ENCODE data around the gene RSBN1L.

Gene RSBN1L

GRCh38 chr7:77731716-77732115, 35.5 kb downstream of the RSBN1L start:
- DNase-seq (ENCODE audit: low read depth) = no peak

- DNase-seq (ENCODE audit: low read depth) = no peak
Measured at GRCh38 chr7:77734659-77735421, 38.6 kb downstream of the RSBN1L start.

DNA sequence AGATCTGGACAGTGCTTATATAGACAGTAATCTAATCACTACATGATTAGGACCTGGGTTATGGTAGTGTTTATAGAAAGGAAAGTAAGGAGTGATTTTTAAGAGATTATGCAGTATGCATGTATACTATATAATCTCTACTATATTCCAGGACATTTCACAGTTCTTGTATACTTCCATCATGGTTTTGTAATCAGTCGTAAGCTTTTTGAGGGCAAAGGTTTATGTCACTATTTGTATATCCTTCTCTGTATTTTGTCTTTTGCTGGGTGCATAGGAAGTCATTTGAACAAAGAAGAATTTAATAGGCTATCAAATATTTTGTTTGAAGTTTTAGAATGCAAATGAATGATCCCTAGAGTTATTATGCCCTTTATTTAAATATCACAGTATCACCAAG, 39.2 kb downstream of the RSBN1L start:
- no peak for DNase-seq (ENCODE audit: low read depth)

DNA sequence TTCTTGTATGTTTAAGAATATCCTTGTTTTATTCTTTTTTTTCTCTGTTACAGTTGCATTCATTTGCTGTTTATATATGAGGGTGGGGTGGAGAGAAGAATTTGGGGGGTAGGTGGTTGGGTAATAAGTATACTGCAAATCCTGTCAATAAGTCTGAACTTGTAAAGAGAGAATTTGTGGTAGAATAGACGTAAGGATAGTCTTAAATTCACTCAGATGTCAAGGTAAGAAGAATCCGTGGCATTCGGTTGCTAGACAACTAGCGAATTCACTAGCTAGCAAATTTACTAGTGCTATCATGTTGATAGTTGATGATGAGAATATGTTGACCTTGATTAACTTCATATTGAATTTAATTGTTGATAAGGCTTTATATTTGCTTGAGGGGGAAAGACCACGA, 40.7 kb downstream of the RSBN1L start:
- no peak for DNase-seq (ENCODE audit: low read depth)

DNA sequence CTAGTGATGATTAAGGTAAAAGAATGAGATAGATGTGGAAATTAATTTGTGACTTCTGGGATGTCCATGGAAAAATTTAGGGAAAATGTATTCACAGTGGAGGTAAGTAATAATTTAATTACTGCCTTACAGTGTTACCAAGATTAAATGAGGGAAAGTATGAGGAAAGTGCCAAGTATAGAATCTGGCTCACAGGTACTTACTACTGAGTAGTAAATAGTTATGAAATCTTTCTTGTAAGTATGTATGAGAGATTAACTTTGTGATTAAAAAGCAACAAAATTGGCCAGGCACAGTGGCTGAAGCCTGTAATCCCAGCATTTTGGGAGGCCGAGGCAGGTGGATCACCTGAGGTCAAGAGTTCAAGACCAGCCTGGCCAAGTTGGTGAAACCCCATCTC, 42.1 kb downstream of the RSBN1L start:
- DNase-seq (ENCODE audit: low read depth) = no peak

- no peak for DNase-seq (ENCODE audit: low read depth)
Measured at GRCh38 chr7:77738871-77739270, 42.6 kb downstream of the RSBN1L start.

GRCh38 chr7:77740257-77740656, 44.0 kb downstream of the RSBN1L start:
- no peak for DNase-seq (ENCODE audit: low read depth)

GRCh38 chr7:77743518-77743917, 47.3 kb downstream of the RSBN1L start:
- no peak for DNase-seq (ENCODE audit: low read depth)

- DNase-seq (ENCODE audit: low read depth) = no peak
Measured at GRCh38 chr7:77745746-77746145, 49.5 kb downstream of the RSBN1L start.

DNA sequence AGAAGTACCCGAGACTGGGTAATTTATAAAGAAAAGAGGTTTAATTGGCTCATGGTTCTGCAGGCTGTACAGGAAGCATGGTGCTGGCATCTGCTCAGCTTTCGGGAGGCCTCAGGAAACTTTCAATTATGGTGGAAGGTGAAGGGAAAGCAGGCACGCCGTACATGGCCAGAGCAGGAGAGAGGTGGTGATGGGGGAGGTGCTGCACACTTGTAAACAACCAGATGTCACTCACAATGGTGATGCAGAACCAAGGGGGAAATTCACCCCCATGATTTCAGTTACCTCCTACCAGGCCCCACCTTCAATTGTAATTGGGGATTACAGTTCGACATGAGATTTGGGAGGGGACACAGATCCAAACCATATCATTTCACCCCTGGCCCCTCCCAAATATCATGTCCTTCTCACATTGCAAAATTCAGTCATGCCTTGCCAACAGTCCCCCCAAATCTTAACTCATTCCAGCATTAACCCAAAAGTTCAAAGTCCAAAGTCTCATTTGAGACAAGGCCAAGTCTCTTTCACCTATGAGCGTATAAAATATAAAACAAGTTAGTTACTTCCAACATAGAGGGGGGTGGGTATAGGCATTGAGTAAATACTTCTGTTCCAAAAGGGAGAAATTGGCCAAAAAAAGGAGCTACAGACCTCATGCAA, 50.0 kb downstream of the RSBN1L start:
- no peak for DNase-seq (ENCODE audit: low read depth)

DNA sequence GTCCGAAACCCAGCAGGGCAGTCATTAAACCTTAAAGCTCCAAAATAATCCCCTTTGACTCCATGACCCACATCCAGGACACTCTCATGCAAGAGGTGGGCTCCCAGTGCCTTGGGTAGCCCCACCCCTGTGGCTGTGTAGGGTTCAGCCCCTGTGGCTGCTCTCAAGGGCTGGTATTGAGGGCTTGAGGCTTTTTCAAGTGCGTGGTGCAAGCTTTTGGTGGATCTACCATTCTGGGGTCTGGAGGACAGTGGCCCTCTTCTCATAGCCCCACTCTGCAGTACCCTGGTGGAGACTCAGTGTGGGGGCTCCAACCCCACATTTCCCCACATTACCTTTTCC, 50.5 kb downstream of the RSBN1L start:
- no peak for DNase-seq (ENCODE audit: low read depth)

GRCh38 chr7:77747178-77747577, 50.9 kb downstream of the RSBN1L start:
- no peak for DNase-seq (ENCODE audit: low read depth)

GRCh38 chr7:77747718-77748117, 51.5 kb downstream of the RSBN1L start:
- DNase-seq (ENCODE audit: low read depth) = no peak

DNA sequence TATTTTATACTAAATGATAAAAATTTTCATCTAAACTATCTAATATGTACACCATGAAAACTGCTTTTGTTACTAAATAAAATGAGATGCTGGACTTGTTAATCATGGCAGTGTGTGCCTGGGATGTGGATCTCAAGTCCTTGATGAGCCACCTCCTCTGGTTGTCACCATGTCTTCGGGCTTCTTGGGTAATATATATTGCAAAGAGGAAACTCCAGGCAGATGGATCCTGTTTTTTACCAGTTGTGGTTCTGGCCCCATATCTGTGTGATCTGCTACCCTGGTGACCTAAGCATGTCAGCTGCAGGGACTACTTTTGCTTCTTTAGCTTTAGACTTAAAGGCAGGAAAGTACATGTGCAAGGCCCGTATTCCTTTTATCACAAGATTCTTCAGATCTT, 55.8 kb downstream of the RSBN1L start:
- DNase-seq (ENCODE audit: low read depth) = no peak

- no peak for DNase-seq (ENCODE audit: low read depth)
Measured at GRCh38 chr7:77753173-77753572, 56.9 kb downstream of the RSBN1L start.

DNA sequence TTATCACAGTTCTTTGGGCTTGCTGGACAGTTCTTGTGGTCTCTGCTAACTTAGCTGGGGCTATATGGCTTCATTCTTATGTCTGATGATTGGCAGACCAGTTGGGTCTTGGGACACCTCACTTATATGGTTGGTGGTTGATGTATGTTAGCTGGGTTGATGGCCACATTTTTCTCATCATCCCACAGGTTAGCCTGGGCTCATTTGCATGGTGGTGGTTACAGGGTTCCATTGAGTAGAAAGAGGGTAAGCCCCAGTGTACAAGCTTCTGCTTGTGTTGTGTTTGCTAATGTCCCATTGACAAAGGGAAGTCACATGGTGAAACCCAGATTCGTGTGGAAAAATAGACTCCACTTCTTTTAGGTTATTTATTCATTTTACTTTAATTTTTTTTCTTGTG, 61.3 kb downstream of the RSBN1L start:
- DNase-seq (ENCODE audit: low read depth) = no peak

- peak; percentile 60 for DNase-seq (ENCODE audit: low read depth)
Measured at GRCh38 chr7:77759294-77759889, 63.1 kb downstream of the RSBN1L start.

GRCh38 chr7:77760809-77761453, 64.7 kb downstream of the RSBN1L start:
- DNase-seq (ENCODE audit: low read depth) = no peak

DNA sequence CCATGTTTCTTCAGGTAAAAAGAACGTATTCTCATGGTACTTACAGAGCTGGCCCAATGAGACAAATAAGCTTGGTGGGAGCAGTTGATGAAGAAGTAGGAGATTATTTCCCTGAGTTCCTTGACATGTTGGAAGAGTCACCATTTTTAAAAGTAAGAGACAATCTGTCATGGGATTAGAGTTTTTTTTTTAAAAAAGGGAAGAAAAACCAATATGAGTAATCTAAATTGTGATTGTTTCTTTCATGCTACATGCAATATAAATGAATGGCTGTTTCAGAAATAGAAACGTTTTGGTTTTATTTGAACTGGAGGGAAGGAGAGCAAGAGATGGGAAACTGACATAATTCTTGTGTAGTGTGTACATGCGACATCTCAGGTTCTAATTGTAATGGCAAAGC, 69.2 kb downstream of the RSBN1L start:
- DNase-seq (ENCODE audit: low read depth) = no peak

- DNase-seq (ENCODE audit: low read depth) = no peak
Measured at GRCh38 chr7:77765906-77766800, 69.9 kb downstream of the RSBN1L start.

GRCh38 chr7:77766801-77767605, 70.7 kb downstream of the RSBN1L start:
- DNase-seq (ENCODE audit: low read depth) = no peak

Measured in stimulated activated CD8-positive, alpha-beta memory T cell treated with anti-CD3 and anti-CD28 coated beads, Interleukin-12 subunit alpha, Interleukin-12 subunit beta, amount 100 ng/mL, for 1 hour (primary cell).